Neural progenitor cell (in vitro differentiated cells): ENCODE measurements around the gene GNAT1. TPM values are rescaled to one million over a fixed set of nuclear protein-coding genes. Genes with fewer than 3 reads are reported as not detected.
A peak's percentile ranks its signal among the peaks of the same experiment; 100 is the strongest.

Experiments used
- DNase-seq: peaks from one replicate; pipeline ENCODE4 v3.0.0-alpha.2; 2016; ENCODE audit warnings: low spot score
- H2AFZ ChIP-seq: fragments of 200-600 bp; sonication (generic); replicated peaks from 2 replicates; pipeline ENCODE4 v1.6.1; 2016; ENCODE audit warnings: antibody characterized with exemption
- H3F3A ChIP-seq: fragments of 200-600 bp; sonication (generic); 2 replicates; pipeline ENCODE4 v1.6.1; 2016; ENCODE audit warnings: antibody characterized with exemption, low read depth
- H3K27ac ChIP-seq: fragments of 200-600 bp; sonication (generic); 2 replicates; pipeline ENCODE4 v1.5.1; 2016; ENCODE audit warnings: mild to moderate bottlenecking
- H3K27me3 ChIP-seq: fragments of 200-600 bp; sonication (generic); 2 replicates; pipeline ENCODE4 v1.6.1; 2016; ENCODE audit warnings: mild to moderate bottlenecking, moderate library complexity
- H3K36me3 ChIP-seq: fragments of 200-600 bp; sonication (generic); 2 replicates; pipeline ENCODE4 v1.5.1; 2016
- H3K4me1 ChIP-seq: fragments of 200-600 bp; sonication (generic); 2 replicates; pipeline ENCODE4 v1.6.1; 2016; ENCODE audit warnings: mixed run types
- H3K4me2 ChIP-seq: fragments of 200-600 bp; sonication (generic); 2 replicates; pipeline ENCODE4 v1.6.1; 2016
- H3K4me3 ChIP-seq: fragments of 200-600 bp; sonication (generic); 2 replicates; pipeline ENCODE4 v1.5.1; 2016
- H3K79me2 ChIP-seq: fragments of 200-600 bp; sonication (generic); 2 replicates; pipeline ENCODE4 v1.6.1; 2016; ENCODE audit warnings: low read depth
- H3K9ac ChIP-seq: fragments of 200-600 bp; sonication (generic); 2 replicates; pipeline ENCODE4 v1.6.1; 2016
- H3K9me3 ChIP-seq: fragments of 200-600 bp; sonication (generic); 2 replicates; pipeline ENCODE4 v1.5.1; 2016; ENCODE audit warnings: low read depth
- H4K20me1 ChIP-seq: fragments of 200-600 bp; sonication (generic); 2 replicates; pipeline ENCODE4 v1.6.1; 2016; ENCODE audit warnings: low read depth
- H3K27ac Mint-ChIP-seq: 3 replicates; pipeline ENCODE4 v1.8.0; 2021; ENCODE audit warnings: mixed read lengths
- H3K27me3 Mint-ChIP-seq: 2 replicates; pipeline ENCODE4 v1.8.0; 2022; ENCODE audit warnings: low read depth, mild to moderate bottlenecking, inconsistent platforms, moderate library complexity, mixed read lengths; ENCODE audit not compliant: insufficient read depth
- H3K36me3 Mint-ChIP-seq: 3 replicates; pipeline ENCODE4 v1.8.0; 2021; ENCODE audit warnings: mixed read lengths
- H3K4me1 Mint-ChIP-seq: 3 replicates; pipeline ENCODE4 v1.8.0; 2021; ENCODE audit warnings: mixed read lengths
- H3K4me3 Mint-ChIP-seq: 3 replicates; pipeline ENCODE4 v1.8.0; 2021; ENCODE audit warnings: mild to moderate bottlenecking, moderate library complexity, mixed read lengths
- H3K9me3 Mint-ChIP-seq: 3 replicates; pipeline ENCODE4 v1.8.0; 2020; ENCODE audit warnings: mixed read lengths
- EZH2 ChIP-seq: fragments of 200-600 bp; sonication (generic); IDR thresholded peaks from 2 replicates; pipeline ENCODE4 v1.6.1; 2017; ENCODE audit warnings: antibody characterized with exemption, mild to moderate bottlenecking, moderate library complexity
- EZH2phosphoT487 ChIP-seq: fragments of 200-600 bp; sonication (generic); IDR thresholded peaks from 2 replicates; pipeline ENCODE4 v1.6.1; 2017; ENCODE audit warnings: antibody characterized with exemption
- total RNA-seq: library from RNA; depleted of rRNA; stranded (reverse); fragments of >200 nt; gene quantifications from 2 replicates; pipeline ENCODE4 v1.2.3, GENCODE V29; 2015; ENCODE audit warnings: low replicate concordance
- TF ChIP-seq, protein P1 (sequence below): fragments of 200-600 bp; sonication (generic); IDR thresholded peaks from 2 replicates; pipeline ENCODE4 v1.5.1; 2017; ENCODE audit warnings: antibody characterized with exemption, mild to moderate bottlenecking

The GNAT1 gene
- total RNA-seq, 1 donor from 2014 or later = not detected

DNA sequence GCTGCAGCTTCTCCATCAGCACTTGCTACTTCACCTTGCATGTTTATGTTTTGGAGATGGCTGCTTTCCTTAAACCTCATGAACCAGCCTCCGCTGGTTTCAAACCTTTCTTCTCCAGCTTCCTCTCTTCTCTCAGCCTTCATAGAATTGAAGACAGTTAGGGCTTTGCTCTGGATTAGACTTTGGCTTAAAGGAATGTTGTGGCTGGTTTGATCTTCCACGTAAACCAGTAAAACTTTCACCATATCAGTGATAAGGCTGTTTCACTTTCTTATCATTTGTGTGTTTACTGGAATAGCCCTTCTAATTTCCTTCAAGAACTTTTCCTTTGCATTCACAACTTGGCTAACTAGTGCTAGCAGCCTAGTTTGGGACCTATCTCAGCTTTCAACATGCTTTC lies 11.7 kb upstream of the GNAT1 start:
- H3K4me1 Mint-ChIP-seq = peaks cover 15% of the 10 kb centered on the region
- H3K27me3 Mint-ChIP-seq = peaks cover 6% of the 10 kb centered on the region
- no peak for DNase-seq
- Histone ChIP-seq H3F3A (no peaks in the 10 kb centered on the region), H3K27me3 (no peaks in the 10 kb centered on the region), H2AFZ (no peak overlapping the region), H3K9me3 (no peaks in the 10 kb centered on the region), H3K9ac (no peak overlapping the region), H4K20me1 (no peaks in the 10 kb centered on the region), H3K4me2 (no peak overlapping the region), H3K79me2 (no peaks in the 10 kb centered on the region), H3K4me1 (no peaks in the 10 kb centered on the region), H3K27ac (no peak overlapping the region), H3K36me3 (no peaks in the 10 kb centered on the region), H3K4me3 (no peak overlapping the region)
- no peak overlapping the region for H3K4me3 Mint-ChIP-seq
- no peak for TF ChIP-seq EZH2phosphoT487
- TF ChIP-seq, protein P1, sequence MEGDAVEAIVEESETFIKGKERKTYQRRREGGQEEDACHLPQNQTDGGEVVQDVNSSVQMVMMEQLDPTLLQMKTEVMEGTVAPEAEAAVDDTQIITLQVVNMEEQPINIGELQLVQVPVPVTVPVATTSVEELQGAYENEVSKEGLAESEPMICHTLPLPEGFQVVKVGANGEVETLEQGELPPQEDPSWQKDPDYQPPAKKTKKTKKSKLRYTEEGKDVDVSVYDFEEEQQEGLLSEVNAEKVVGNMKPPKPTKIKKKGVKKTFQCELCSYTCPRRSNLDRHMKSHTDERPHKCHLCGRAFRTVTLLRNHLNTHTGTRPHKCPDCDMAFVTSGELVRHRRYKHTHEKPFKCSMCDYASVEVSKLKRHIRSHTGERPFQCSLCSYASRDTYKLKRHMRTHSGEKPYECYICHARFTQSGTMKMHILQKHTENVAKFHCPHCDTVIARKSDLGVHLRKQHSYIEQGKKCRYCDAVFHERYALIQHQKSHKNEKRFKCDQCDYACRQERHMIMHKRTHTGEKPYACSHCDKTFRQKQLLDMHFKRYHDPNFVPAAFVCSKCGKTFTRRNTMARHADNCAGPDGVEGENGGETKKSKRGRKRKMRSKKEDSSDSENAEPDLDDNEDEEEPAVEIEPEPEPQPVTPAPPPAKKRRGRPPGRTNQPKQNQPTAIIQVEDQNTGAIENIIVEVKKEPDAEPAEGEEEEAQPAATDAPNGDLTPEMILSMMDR = no peak
- no peak for TF ChIP-seq EZH2
- H3K9me3 Mint-ChIP-seq = no peaks in the 10 kb centered on the region
- no peak overlapping the region for H3K27ac Mint-ChIP-seq
- H3K36me3 Mint-ChIP-seq = peaks cover 16% of the 10 kb centered on the region

GRCh38 chr3:50181985-50182384 lies 9.4 kb upstream of the GNAT1 start:
- Mint-ChIP-seq H3K27ac (peak overlapping the region; percentile 72), H3K36me3 (peaks cover 16% of the 10 kb centered on the region), H3K4me1 (peaks cover 15% of the 10 kb centered on the region), H3K4me3 (no peak overlapping the region), H3K9me3 (no peaks in the 10 kb centered on the region), H3K27me3 (peaks cover 8% of the 10 kb centered on the region)
- Histone ChIP-seq H3K4me2 (no peak overlapping the region), H2AFZ (no peak overlapping the region), H3K27me3 (no peaks in the 10 kb centered on the region), H3K27ac (no peak overlapping the region), H3K79me2 (no peaks in the 10 kb centered on the region), H3K4me1 (no peaks in the 10 kb centered on the region), H3K36me3 (no peaks in the 10 kb centered on the region), H3K9me3 (no peaks in the 10 kb centered on the region), H3K9ac (no peak overlapping the region), H4K20me1 (no peaks in the 10 kb centered on the region), H3F3A (no peaks in the 10 kb centered on the region), H3K4me3 (no peak overlapping the region)
- no peak for DNase-seq
- no peak for TF ChIP-seq EZH2phosphoT487
- TF ChIP-seq EZH2 = no peak
- TF ChIP-seq, protein P1 = no peak

DNA sequence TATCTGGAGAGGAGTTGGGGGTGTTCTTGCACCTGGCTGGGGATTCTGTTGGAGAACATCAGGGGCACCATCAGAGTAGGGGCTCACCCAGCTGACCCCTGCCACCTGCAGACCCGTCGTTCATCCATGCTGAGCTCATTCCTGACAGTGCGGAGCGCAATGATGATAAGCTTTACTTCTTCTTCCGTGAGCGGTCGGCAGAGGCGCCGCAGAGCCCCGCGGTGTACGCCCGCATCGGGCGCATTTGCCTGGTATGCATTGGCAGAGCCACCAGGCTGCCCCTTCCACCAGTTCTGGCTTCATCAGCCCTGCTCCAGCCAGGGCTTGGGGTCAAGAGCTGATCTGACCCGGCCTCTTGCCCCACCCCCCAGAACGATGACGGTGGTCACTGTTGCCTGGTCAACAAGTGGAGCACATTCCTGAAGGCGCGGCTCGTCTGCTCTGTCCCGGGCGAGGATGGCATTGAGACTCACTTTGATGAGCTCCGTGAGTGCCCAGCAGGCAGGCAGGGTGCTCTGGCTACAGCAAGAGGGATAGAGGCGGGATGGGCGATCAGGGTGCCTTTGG lies 8.8 kb upstream of the GNAT1 start:
- H3K4me1 ChIP-seq = no peaks in the 10 kb centered on the region
- Mint-ChIP-seq H3K4me1 (peaks cover 15% of the 10 kb centered on the region), H3K4me3 (no peak overlapping the region), H3K9me3 (no peaks in the 10 kb centered on the region), H3K27me3 (peaks cover 4% of the 10 kb centered on the region), H3K36me3 (peaks cover 16% of the 10 kb centered on the region), H3K27ac (peak overlapping the region; percentile 72)
- TF ChIP-seq EZH2 (no peak), EZH2phosphoT487 (no peak)
- TF ChIP-seq, protein P1 = no peak
- H3K36me3 ChIP-seq = no peaks in the 10 kb centered on the region
- no peak overlapping the region for H2AFZ ChIP-seq
- H3K9me3 ChIP-seq = no peaks in the 10 kb centered on the region
- no peak overlapping the region for H3K4me3 ChIP-seq
- H3K27ac ChIP-seq = no peak overlapping the region
- H3F3A ChIP-seq = no peaks in the 10 kb centered on the region
- H3K4me2 ChIP-seq = no peak overlapping the region
- DNase-seq = no peak
- H3K79me2 ChIP-seq = no peaks in the 10 kb centered on the region
- H4K20me1 ChIP-seq = no peaks in the 10 kb centered on the region
- no peaks in the 10 kb centered on the region for H3K27me3 ChIP-seq
- no peak overlapping the region for H3K9ac ChIP-seq
